HG03432 (cell line): Measurements from ENCODE around the gene CMC1.
"Not testable (repeated sequence)": the region's sequence is repeated elsewhere in the genome, so short reads cannot be mapped to it uniquely, and the experiment has no call there.

Source experiments
- ATAC-seq: cut with Tn5 transposase; IDR thresholded peaks from one replicate; pipeline ENCODE4 v1.9.1; 2021; ENCODE audit warnings: mild to moderate bottlenecking, moderate library complexity; ENCODE audit not compliant: unreplicated experiment

Gene CMC1, protein sequence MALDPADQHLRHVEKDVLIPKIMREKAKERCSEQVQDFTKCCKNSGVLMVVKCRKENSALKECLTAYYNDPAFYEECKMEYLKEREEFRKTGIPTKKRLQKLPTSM

DNA sequence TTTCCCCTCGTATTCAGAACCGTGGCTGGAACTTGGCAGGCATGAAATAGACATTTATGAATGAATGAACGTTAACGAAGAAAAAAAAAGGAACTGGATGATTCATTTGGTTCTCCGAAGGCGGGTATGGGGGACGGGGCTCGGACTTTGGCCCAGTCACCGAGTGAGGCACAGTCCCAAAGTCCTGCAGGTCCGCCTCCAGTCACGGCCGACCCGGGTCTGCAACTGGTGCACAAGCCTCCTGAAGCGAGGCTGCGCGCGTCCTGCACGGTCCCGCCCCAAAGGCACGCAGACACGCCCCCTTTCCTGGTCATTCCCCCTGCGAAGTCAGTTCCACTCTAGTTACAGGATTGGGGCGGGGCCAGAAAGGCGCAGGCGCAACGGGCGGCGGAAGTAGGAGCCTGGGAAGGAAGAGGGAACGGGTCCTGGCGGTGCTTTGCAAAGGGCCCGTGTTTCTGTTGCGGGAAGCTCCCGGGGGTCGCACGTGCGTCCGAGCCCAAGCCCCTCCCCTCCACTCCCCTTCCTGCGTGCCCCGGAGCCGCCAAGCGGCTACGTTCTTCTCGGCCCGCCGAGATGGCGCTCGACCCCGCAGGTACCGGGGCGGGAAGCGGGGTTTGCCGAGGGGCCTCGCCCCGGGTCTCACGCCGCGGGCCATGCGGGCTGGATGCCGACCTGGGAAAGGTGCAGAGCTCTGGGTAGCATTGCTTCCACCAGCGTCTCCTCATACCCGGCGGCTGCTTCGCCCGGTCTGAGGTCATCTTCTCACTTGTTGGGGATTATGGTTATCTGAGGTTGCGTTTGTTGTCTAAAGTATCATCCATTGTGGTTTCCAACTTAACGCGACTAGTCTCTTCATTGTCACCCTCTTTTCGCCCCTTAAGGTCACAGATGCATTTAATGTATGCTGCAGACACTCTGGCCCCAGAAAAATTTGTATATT, at the start of gene CMC1:
Gene CMC1 (plus strand): TSS at position 399 of the 940 bp plus-strand sequence. CDS start 175 bp downstream, at position 574.
- peak; percentile 99 for ATAC-seq

DNA sequence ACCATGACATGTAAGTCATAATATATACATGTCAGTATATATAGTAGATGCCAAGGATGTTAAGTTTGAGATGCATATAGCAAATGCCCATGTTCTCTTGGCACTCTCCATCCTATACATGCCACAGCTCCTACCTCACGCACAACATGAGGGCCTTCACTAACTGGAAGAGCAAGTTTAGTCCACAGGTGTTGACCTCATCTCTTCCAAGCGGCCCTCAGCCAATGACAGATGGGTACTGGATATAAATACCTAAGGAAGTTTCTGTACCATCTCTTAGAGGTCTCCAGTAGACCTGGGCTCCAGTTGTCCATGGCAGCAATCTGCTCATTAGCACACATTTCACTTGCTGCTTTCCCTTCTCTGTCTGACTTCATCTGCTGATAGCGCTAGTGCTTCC, 43.3 kb upstream of the CMC1 start:
- ATAC-seq = no peak

DNA sequence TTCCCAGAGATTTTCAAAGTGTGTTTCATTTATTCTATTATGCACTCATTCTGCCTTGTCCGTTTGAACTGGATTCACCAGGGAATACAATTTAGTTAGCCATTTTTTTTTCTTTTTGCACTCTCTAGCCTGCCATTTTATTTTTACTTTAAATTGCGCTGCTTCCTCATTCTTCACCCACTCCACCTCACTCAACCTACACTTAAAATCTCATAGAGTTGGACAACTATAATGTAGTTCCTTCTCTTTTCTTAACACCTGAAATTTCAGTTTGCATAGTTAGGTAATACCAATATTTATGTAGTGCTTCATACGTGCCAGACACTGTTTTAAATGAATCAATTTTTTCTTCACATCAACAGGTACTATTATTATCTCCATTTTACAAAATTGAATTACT, 42.4 kb upstream of the CMC1 start:
- ATAC-seq = no peak

DNA sequence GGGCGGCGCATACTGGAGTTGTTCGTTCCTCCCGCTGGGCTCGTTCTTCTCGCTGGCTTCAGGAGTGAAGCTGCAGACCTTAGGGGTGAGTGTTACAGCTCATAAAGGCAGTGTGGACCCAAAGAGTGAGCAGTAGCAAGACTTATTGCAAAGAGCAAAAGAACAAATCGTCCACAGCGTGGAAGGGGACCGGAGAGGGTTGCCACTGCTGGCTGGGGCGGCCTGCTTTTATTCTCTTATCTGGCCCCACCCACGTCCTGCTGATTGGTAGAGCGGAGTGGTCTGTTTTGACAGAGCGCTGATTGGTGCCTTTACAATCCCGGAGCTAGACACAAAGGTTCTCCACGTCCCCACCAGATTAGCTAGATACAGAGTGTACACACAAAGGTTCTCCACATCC, 41.8 kb upstream of the CMC1 start:
- not testable (repeated sequence) for ATAC-seq

DNA sequence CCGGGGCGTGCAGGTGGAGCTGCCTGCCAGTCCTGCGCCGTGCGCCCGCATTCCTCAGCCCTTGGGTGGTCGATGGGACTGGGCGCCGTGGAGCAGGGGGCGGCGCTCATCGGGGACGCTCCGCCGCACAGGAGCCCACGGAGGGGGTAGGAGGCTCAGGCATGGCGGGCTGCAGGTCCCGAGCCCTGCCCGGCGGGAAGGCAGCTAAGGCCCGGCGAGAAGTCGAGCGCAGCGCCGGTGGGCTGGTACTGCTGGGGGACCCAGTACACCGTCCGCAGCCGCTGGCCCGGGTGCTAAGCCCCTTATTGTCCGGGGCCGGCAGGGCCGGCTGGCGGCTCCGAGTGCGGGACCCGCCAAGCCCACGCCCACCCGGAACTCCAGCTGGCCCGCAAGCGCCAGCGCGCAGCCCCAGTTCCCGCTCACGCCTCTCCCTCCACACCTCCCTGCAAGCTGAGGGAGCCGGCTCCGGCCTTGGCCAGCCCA, 41.0 kb upstream of the CMC1 start:
- not testable (repeated sequence) for ATAC-seq

DNA sequence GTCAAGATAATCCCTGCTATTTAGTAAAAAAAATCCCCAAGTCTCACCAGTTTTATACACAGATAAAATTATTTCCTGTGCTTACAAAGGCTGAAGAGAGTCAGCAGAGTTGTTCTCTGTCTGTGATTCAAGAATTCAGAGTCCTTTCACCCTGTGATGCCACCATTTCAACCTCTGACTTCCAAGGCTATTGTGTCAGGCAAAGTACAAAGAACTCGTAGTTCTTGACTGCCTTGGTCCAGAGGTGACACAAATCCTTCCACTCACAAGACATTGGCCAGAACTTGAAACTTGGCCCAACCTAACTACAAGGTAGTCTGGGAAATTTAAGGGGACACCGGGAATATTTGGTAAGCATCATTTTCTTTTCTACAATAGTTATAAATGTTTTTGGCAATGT, 34.9 kb upstream of the CMC1 start:
- ATAC-seq = no peak

DNA sequence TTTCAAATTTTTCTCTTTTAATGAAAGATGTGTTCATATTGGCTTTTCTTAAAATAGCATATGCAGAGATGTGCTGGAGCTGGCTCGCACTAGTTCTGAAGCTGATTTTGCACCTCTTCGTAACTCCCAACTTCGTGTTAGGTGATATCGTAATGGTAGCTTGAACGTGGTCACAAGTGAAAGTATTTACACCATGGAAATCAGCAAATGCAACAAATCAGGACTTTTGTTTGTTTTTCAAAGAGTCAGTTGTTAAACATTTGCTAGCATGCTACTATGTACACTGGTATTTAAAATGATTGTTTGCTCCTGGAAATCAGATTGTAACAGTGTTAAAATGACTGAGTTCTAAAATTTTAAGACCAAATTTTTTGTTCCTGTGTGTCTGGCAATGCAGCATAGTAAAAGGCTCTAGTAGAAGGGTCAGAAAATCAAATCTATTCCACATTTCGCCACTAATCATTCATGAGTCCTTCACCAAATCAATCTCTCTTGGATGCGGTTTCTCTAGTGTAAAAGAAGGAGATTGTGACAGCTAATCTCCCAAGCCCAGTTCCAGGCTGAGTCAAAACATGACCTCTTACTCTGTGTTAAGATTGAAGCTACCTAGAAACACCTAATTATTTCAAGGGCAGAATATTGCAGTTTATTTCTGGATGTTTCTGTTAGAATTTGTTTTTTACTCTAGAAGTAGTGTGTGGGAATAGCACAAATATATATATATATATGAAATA, 34.3 kb upstream of the CMC1 start:
- ATAC-seq = no peak

DNA sequence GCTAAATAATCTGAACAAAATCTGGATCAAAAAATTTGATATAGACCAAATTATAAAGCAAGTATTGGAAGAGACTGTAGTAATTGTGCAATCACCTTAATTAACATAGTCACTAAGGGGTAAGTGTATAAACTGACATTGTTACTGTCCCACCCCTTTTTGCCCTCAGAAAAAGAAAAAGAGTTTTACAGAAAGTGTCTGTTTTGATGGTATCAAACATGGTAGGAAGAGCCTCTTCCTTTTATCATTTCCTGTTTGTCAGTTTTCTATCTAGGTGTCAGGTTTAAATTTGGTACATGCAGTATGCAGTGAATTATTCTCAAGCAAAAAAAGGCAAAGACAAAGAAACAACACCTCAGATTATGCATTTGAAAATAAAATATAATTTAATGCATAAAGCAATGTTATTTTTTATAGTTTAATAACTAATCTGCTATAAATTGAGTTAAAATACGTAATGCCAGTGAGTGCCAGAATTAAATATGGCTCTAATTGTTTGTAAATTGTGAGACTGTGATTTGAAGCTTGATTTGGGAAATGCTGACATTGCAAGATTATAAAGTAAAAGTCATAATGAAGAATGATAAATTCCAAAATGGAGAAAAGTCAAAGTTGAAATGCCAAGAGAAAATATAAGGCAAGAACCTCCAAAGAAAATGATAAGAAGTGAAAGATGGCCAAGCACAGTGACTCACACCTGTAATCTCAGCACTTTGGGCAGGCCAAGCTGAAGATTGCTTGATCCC, 30.3 kb upstream of the CMC1 start:
- ATAC-seq = no peak

DNA sequence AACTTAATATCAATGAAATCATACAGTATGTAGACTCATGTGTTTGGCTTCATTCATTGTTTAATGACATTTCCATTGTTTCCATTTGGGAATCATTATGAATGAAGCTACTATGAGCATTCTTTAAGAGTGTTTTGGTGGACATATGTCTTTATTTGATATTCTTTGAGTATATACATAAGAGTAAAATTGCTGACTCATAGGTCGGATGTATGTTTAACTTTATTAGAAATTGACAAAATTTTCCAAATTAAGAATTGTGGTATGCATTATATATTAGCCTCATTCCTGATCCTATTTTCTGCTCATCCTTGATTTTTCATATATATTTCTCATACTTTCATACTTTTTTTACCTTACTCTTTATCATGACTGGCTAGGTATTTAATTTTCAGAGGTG, 28.7 kb upstream of the CMC1 start:
- ATAC-seq = no peak

DNA sequence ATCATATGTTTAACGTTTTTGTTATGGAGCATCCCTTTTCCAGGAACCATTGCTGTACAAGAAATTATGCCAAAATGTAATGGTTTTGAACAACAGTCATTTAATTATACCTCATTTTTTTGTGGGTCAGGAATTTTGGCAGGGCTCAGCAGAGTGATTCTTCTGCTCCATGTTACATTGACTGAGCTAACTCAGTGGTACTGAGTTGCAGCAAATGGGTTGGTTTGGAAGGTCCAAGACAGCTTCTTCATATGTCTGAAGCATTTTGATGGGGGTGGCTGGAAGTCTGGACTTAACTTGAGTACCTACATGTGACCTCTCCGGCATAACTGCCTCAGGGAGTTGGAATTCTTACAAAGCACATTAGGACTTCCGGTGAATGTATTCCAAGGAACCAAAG, 26.0 kb upstream of the CMC1 start:
- ATAC-seq = no peak

DNA sequence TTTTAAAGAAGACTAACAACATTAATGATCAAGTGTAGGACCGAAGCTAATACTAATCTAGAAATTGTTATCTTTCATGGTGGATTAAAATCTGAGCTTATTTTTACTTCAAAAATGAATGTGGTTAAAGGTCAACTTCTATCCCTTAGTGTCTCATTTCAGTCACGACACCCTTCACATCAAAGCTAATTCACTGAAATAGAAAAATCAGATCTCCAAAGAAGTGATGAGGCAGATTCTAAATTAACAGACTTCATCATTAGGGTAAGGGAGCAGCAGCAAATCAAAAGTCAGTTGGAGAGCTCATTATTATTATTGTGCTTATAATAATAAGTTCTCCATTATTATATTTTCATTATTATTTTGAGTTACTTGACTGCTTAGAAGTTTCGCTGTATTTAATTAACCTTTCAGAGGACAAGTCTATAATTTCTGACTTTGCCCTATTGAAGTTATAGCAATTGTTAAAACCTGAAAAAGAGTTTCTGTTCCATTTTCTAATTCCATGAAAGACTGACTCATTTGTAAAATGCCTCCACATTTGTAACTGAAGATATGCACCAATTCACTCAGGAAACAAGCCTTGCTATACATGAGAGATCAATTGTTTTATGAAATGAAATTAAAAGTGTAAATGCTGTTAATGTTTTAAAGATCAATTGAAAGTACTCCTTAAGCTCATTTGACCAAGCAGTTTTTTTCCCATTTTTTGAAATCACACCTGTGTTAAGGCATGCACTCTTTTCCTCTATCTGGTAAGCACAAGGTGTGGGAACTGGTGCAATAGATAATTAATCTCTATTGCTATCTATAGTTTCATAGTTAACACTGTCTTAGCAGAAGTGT, 23.1 kb upstream of the CMC1 start:
- peak; percentile 68 for ATAC-seq

DNA sequence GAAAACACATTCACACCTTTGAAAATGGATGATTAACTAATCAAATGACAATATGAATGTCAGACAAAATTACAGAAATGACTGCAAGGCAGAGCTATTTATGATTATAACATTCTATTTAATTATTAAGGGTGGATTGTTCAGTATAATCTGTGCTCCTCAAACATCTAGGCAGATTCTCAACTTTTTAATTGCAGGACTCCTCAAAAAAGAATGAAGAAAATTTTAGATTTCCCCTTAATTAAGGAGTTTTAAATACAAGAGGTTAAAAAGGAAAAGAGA, 22.6 kb upstream of the CMC1 start:
- no peak for ATAC-seq

DNA sequence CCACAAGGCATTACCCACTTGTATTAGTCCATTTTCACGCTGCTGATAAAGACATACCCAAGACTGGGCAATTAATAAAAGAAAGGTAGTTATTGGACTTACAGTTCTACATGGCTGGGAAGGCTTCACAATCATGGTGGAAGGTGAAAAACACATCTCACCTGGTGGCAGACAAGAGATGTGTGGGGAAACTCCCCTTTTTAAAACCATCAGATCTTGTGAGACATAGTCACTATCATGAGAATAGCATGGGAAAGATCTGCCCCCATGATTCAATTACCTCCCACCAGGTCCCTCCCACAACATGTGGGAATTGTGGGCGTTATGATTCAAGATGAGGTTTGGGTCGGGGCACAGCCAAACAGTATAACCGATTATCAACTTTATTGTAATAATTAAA, 17.0 kb upstream of the CMC1 start:
- no peak for ATAC-seq

DNA sequence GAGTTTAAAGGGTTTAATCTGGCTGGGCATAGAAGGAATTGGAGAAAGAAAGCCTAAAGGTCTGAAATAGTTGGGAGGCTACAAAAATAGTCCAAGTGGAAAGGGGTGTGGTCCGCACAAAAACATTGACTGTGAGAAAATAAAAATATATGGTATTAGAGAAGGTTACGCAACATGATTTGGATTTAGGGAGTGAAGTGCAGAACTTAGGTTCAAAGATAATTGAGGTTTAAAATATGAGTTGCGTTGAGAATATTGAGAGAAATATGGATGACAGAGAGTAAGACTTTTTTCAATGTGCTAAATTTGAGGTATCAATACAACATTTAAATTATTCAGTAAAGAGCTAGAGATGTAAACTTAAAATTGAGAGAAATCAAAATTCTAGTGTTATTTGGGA, 15.4 kb upstream of the CMC1 start:
- ATAC-seq = no peak

DNA sequence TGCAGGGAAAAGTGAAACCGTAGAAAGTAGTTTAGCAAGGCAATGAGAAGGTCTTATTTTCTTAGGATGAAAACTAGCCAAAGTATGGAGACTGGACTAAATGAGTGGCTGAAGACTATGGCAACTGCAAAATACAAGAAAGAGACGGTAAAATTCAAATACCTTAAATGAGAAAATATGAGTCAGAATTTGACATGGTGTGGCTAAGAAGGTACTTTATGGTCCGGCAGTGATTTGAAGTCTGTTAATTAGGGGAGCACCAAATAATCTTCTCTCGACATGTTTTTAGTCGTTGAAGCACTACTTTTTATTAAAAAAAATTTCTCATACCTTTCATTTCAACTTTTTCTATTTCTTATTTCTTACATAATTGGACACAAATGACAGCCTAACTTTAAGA, 12.8 kb upstream of the CMC1 start:
- ATAC-seq = no peak

DNA sequence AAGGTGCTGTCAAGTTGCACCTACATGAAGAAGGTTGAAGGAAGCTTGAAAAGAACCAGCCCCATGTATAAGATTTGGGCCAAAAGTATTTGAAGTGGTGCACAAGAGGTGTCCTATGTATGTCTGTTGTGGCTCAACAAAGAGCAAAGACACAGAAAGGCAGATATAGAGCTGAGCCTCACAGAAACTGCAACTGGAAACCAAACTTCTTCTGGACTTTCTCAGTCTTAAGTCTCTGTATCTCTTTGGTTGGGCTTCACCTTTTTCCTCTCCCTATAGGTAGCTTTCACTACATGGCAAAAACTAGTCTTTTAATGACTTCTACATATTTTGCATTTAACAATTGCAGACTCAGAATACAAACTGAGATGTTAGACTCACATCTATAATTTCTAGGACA, 8.8 kb upstream of the CMC1 start:
- ATAC-seq = peak; percentile 52

DNA sequence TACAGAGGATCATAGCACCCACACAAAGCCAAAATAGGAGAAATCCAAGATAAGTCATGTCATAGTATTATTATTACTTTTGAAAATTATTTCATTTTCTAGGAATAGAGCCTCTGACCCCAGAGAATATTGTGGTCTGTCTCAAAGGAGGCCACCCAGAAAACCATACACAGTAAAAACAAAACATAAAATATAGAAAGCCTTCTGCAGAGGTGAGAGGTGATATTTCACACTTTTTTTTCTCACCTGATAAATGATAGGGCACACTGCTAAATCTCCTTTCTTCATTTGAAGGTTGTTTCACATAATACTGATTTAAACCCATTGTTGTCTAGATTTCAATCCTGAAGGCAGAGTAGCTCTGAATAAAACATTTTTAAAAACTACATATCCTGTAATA, 7.0 kb upstream of the CMC1 start:
- ATAC-seq = no peak

DNA sequence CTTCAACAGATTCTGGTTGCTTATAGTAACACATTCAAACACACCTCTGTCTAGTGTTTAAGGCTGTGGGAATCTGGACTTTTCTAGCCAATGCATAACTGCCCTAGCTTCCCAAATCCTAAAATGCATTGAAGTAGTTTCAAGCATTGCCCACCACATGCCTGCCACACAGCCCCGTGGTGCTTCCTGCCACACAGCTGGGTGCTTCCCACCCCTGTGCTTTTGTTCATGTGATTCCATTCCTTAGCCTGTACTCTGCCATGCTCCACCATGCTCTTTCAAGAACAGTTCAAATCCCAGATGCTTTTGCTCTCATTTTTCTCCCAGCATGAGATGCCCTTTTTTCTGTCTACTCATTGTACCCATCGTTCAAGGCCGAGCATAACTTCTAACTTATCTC, 2.3 kb upstream of the CMC1 start:
- ATAC-seq = no peak

DNA sequence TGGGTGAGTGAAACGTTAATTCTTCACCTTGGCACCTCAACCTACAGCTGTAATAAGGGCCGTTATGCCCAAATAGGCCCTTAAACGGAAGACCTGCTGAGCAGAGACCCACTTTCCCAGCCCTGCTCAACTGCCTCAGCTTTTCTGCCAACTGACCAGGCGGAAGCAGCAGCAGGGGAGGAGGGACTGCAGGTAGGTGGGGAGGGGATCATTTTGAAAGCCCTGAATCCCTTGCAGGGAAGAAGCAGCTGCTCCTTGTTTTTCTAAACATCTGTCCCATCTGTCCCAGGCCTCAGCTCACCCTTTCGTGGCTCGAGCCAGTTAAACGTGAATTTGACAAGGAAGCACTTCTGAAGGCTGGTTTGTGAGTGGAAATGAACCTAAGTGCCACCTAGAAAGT, 978 bp upstream of the CMC1 start:
- ATAC-seq = no peak

DNA sequence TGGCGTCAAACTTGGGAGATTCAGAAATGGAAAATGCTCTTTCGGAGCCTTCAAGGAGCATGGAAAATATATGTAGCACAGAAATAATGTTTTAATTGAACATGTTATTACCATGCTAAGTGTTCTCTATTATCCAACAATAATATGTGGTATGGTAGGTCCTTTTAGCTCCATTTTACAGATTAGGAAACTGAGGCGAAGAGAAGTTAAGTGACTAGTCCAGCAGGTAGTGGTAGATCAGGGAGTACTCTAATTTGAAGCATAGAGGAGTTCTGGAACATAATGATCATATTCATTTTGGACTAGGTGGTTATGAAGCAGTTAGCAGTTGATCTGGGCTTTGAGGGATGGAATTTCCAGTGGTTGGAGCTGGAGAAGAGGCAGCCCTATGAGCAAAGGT, 1.1 kb downstream of the CMC1 start:
- no peak for ATAC-seq
